ENCODE results near the gene FBN3.

FBN3 gene

GRCh38 chr19:8044018-8044417 is 105.4 kb downstream of the FBN3 start:
- TF ChIP-seq CTCF (conservative IDR thresholded peaks at IDR 0.05; ENCODE audit: low read depth), result no peak
- POLR2A ChIA-PET (ENCODE audit: low non-redundant PET), result no interaction called here

GRCh38 chr19:8042900-8043299 is 106.5 kb downstream of the FBN3 start:
- H3K27ac ChIP-seq, result no peak overlapping the region
- no peak for TF ChIP-seq CTCF (conservative IDR thresholded peaks at IDR 0.05; ENCODE audit: low read depth)
- ChIA-PET CTCF (no interaction called here), POLR2A (ENCODE audit: low non-redundant PET) (no interaction called here)
- no peak for DNase-seq (ENCODE audit: low spot score)

More at GRCh38 chr19:8044018-8044417, 105.4 kb downstream of the FBN3 start:
- H3K27ac ChIP-seq, result no peak overlapping the region
- DNase-seq (ENCODE audit: low spot score), result no peak
- CTCF ChIA-PET, result no interaction called here

- ChIA-PET POLR2A (ENCODE audit: low non-redundant PET) (no interaction called here), CTCF (no interaction called here)
- no peak overlapping the region for H3K27ac ChIP-seq
- DNase-seq (ENCODE audit: low spot score), result no peak
- no peak for TF ChIP-seq CTCF (conservative IDR thresholded peaks at IDR 0.05; ENCODE audit: low read depth)
These were observed 107.9 kb downstream of the FBN3 start for GRCh38 chr19:8041531-8041931.

GRCh38 chr19:8039231-8039630 is 110.2 kb downstream of the FBN3 start:
- H3K27ac ChIP-seq, result no peak overlapping the region
- no peak for TF ChIP-seq CTCF (conservative IDR thresholded peaks at IDR 0.05; ENCODE audit: low read depth)
- DNase-seq (ENCODE audit: low spot score), result no peak
- POLR2A ChIA-PET (ENCODE audit: low non-redundant PET), result no interaction called here
- CTCF ChIA-PET, result interaction anchor here (0.6 to 0.7 kb wide), 2 partner anchors 824 to 1521 kb away, joined by 6 to 7 read pairs; no protein-coding TSS in a partner anchor

- no peak for TF ChIP-seq CTCF (conservative IDR thresholded peaks at IDR 0.05; ENCODE audit: low read depth)
- CTCF ChIA-PET, result interaction anchor here (0.6 kb wide), 1 partner anchor 824 kb away, joined by 7 read pairs; no protein-coding TSS in a partner anchor
- no peak overlapping the region for H3K27ac ChIP-seq
- DNase-seq (ENCODE audit: low spot score), result no peak
- POLR2A ChIA-PET (ENCODE audit: low non-redundant PET), result no interaction called here
These were observed 110.6 kb downstream of the FBN3 start for GRCh38 chr19:8038815-8039214.

GRCh38 chr19:8036434-8037099 is 112.8 kb downstream of the FBN3 start:
- H3K27ac ChIP-seq, result no peak overlapping the region
- POLR2A ChIA-PET (ENCODE audit: low non-redundant PET), result interaction anchor here (0.6 kb wide), 1 partner anchor 425 kb away, joined by 3 read pairs; no protein-coding TSS in a partner anchor
- CTCF ChIA-PET, result no interaction called here
- no peak for TF ChIP-seq CTCF (conservative IDR thresholded peaks at IDR 0.05; ENCODE audit: low read depth)
- no peak for DNase-seq (ENCODE audit: low spot score)
